Measurements from ENCODE around the gene PRR14.

The PRR14 gene

GRCh38 chr16:30698139-30698815 is 47.5 kb downstream of the PRR14 start (continued):
- TF ChIP-seq ZNF624 (tag by site-specific recombination; IDR thresholded peaks at IDR 0.05) (no peak), BCL11B (tag by site-specific recombination; IDR thresholded peaks at IDR 0.05; ENCODE audit: low read depth) (no peak), SCRT2 (tag by site-specific recombination; IDR thresholded peaks at IDR 0.05) (peak; percentile 67), ZFP37 (tag by site-specific recombination; IDR thresholded peaks at IDR 0.05) (no peak), ZNF335 (tag by site-specific recombination; conservative IDR thresholded peaks at IDR 0.05) (peak; percentile 96), ZNF670 (tag by site-specific recombination; IDR thresholded peaks at IDR 0.05; ENCODE audit: low read depth) (no peak), KLF17 (tag by site-specific recombination; IDR thresholded peaks at IDR 0.05) (peak; percentile 100), PRDM10 (tag by site-specific recombination; IDR thresholded peaks at IDR 0.05) (peak; percentile 90), BCL11A (tag by site-specific recombination; IDR thresholded peaks at IDR 0.05; ENCODE audit: low read depth) (no peak; the same call in 1 of the 2 replicates), ZNF830 (tag by site-specific recombination; IDR thresholded peaks at IDR 0.05; ENCODE audit: low read depth) (no peak), ZNF416 (tag by site-specific recombination; IDR thresholded peaks at IDR 0.05) (no peak), ZBTB1 (tag by site-specific recombination; IDR thresholded peaks at IDR 0.05) (no peak; the same call in none of the 2 replicates), ZNF133 (tag by site-specific recombination; IDR thresholded peaks at IDR 0.05) (no peak), ZBTB11 (tag by site-specific recombination; conservative IDR thresholded peaks at IDR 0.05; ENCODE audit: low read depth) (peak; percentile 67), ZNF114 (tag by site-specific recombination; IDR thresholded peaks at IDR 0.05) (no peak), OSR2 (tag by site-specific recombination; IDR thresholded peaks at IDR 0.05) (peak; percentile 74), ZNF37A (tag by site-specific recombination; IDR thresholded peaks at IDR 0.05) (no peak), ZNF518A (tag by site-specific recombination; conservative IDR thresholded peaks at IDR 0.05; ENCODE audit: low read depth) (peak; percentile 57), YY1 (tag by site-specific recombination; IDR thresholded peaks at IDR 0.05) (peak; percentile 100), ZNF366 (tag by site-specific recombination; conservative IDR thresholded peaks at IDR 0.05) (peak; percentile 95), ZNF791 (tag by site-specific recombination; IDR thresholded peaks at IDR 0.05) (no peak), GLIS2 (tag by site-specific recombination; IDR thresholded peaks at IDR 0.05) (peak; percentile 100), ZNF324 (tag by site-specific recombination; IDR thresholded peaks at IDR 0.05) (peak; percentile 100), ZNF155 (tag by site-specific recombination; IDR thresholded peaks at IDR 0.05) (no peak), ZNF184 (tag by site-specific recombination; IDR thresholded peaks at IDR 0.05) (peak; percentile 84), SP7 (tag by site-specific recombination; IDR thresholded peaks at IDR 0.05) (peak; percentile 94)
- TF ChIP-seq, protein P1, sequence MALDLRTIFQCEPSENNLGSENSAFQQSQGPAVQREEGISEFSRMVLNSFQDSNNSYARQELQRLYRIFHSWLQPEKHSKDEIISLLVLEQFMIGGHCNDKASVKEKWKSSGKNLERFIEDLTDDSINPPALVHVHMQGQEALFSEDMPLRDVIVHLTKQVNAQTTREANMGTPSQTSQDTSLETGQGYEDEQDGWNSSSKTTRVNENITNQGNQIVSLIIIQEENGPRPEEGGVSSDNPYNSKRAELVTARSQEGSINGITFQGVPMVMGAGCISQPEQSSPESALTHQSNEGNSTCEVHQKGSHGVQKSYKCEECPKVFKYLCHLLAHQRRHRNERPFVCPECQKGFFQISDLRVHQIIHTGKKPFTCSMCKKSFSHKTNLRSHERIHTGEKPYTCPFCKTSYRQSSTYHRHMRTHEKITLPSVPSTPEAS (tag by site-specific recombination; IDR thresholded peaks at IDR 0.05) = peak; percentile 44
